ENCODE results near the gene ATAD1. TPM values are rescaled to one million over a fixed set of nuclear protein-coding genes. Genes with fewer than 3 reads are reported as not detected.

ATAD1 gene
- total and polyA plus RNA-seq, 9 of the 15 experiments (the other 6 are each of a cell fraction or from before 2014, with no cell fraction given): 11.3 to 33.8 (median 27.3) TPM

GRCh38 chr10:87722716-87723115, 95.3 kb downstream of the ATAD1 start:
- no TSS peak for BruUV-seq (replicated peaks)
- Histone ChIP-seq H4K20me1 (replicated peaks; ENCODE audit: control insufficient read depth, insufficient read depth, low read length) (no peaks in the 10 kb centered on the region), H3K9me3 (replicated peaks; ENCODE audit: control insufficient read depth, insufficient read depth, low read depth, low read length) (no peaks in the 10 kb centered on the region), H2AFZ (ENCODE audit: low read depth, low read length) (no peak overlapping the region), H3K36me3 (ENCODE audit: control insufficient read depth, insufficient read depth, low read length) (no peaks in the 10 kb centered on the region), H3K27ac (ENCODE audit: extremely low read depth, low read depth, low read length) (no peak overlapping the region), H3K9ac (ENCODE audit: insufficient read depth in 1 of 2, low read depth in 2 of 2, low read length in 2 of 2) (no peak overlapping the region), H3K4me3 (no peak overlapping the region), H3K4me1 (replicated peaks in 1 of 2; ENCODE audit: control insufficient read depth in 2 of 2, insufficient read depth in 2 of 2, low read length in 2 of 2) (no peaks in the 10 kb centered on the region), H3K4me2 (ENCODE audit: insufficient read depth, low read length) (no peak overlapping the region), H3K9me1 (ENCODE audit: control insufficient read depth, insufficient read depth, low read length) (no peaks in the 10 kb centered on the region), H3K27me3 (ENCODE audit: control insufficient read depth in 2 of 2, insufficient read depth in 2 of 2, low read length in 2 of 2) (peaks cover 2 to 4% of the 10 kb centered on the region in 2 experiments; a peak in 3 of 5 replicates), H3K79me2 (ENCODE audit: control insufficient read depth, insufficient read depth, low read length) (no peaks in the 10 kb centered on the region)
- no peak for TF ChIP-seq ZNF696 (CRISPR knock-in tag; conservative IDR thresholded peaks at IDR 0.05)
- no peak for TF ChIP-seq ZNF436 (CRISPR knock-in tag; IDR thresholded peaks at IDR 0.05)
- no peak for TF ChIP-seq FOXP1 (CRISPR knock-in tag; IDR thresholded peaks at IDR 0.05)
- TF ChIP-seq BRF2 (IDR thresholded peaks at IDR 0.05; ENCODE audit: borderline replicate concordance, insufficient read depth, insufficient read length): no peak
- no peak for TF ChIP-seq MAX (CRISPR knock-in tag; IDR thresholded peaks at IDR 0.05)
- no peak for TF ChIP-seq HBP1 (CRISPR knock-in tag; IDR thresholded peaks at IDR 0.05)
- TF ChIP-seq ZNF449 (CRISPR knock-in tag; IDR thresholded peaks at IDR 0.05): no peak
- TF ChIP-seq MBD2 (IDR thresholded peaks at IDR 0.05; ENCODE audit: borderline replicate concordance, low read depth): no peak
- no peak for TF ChIP-seq ZNF175 (CRISPR knock-in tag; IDR thresholded peaks at IDR 0.05; ENCODE audit: low read depth)
- no peak for ATAC-seq
- ChIA-PET POLR2A (interaction anchor here (1.7 kb wide), 1 partner anchor 10 kb away, joined by 5 read pairs; no protein-coding TSS in a partner anchor), CTCF (ENCODE audit: low intra/inter-chr PET ratio) (no interaction called here)
- 0% methylated on average over 4 of the region's 4 CpGs for WGBS (ENCODE audit: insufficient coverage, low coverage, missing lambda C conversion rate)
- in situ Hi-C loops (cut with MboI): no loop called here
- no peak for FAIRE-seq
- intact Hi-C loops (cut with micrococcal nuclease): no loop called here
- DNase-seq (ENCODE audit: extremely low read depth in 1 of 4, low spot score in 3 of 4): no peak
